HG03575 (cell line): ENCODE measurements around the gene CHST8.

Experiments
- ATAC-seq: cut with Tn5 transposase; IDR thresholded peaks from one replicate; pipeline ENCODE4 v1.9.1; 2021; ENCODE audit not compliant: unreplicated experiment, insufficient number of reproducible peaks, low FRiP score; ENCODE audit errors: extremely low read depth

Gene CHST8

DNA sequence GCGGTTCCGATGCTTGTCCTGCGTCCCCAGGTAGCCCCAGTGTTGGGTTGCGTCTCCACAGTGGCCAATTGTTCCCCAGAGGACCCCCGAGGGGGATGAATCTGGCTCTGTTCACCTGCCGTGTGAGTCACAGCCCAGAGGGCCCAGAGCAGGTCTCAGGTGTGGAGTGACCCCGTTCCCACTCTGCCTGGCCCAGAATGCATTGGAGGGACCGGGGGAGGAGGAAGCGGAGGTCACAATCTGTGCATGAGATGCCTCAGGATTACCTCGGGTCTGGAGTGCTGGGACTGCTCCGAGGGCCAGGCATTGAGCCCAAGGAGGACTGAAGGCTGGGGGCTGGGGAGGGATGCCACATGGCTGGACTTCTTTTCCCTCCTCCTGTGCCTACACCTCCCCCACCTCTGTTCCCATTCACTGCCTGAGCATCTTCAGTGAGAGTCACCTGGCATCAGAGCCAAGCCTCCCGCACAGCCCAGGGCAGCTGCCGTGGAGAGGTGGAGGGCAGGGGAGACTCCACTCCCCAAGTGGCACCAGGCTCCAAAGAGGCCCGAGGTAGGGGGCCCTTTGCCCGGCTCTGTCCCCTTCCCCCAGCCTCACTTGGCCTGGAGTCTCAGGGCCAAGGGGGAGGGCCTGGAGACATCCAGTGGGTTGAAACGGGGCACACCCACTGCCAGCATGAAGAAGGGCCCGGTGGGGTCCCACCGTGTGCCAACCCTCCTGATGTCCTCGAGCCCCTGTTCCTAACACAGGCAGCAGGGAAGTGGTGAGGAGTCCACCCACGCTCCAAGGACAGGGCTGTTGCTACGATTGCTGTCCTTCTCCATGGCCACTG lies 81.1 kb downstream of the CHST8 start:
- no peak for ATAC-seq

DNA sequence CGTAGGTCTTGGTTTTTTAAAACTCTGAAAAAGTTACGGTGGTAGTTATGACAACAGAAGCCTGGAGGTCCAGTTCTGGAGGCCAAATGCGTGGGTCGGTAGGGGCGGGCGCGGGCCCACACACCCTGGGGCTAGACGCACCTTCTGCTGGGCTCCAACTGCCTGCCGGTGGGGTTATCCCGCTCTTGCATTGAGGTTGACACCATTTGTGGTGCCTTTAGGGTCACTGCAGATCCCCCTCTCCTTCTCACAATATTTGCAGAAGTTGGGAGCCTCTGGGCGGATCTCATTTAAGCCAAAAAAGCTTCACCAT lies 81.6 kb downstream of the CHST8 start:
- ATAC-seq, result no peak

DNA sequence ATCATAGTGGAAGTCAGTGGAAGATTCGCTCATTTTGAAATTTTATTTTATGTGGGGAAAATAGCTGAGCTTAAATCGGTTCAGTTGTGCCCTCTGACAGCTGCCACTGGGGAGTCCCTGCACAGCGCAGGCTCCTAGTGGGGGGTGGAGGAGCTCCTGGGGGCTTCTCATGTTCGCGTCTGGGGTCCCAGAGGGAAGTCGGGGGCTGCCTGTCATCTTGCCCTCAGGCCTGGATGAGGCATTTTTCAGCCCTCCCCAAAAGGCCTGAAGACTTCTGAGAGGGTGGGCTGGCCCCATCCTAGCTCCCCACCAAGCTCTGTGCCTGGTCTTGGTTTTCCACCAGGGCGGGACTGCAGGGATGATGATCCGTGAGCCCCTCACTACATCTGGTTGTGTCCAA lies 82.1 kb downstream of the CHST8 start:
- ATAC-seq, result no peak

- ATAC-seq, result no peak
Observed at GRCh38 chr19:33704271-33704670, 82.5 kb downstream of the CHST8 start.

GRCh38 chr19:33705090-33705847 lies 83.5 kb downstream of the CHST8 start:
- no peak for ATAC-seq

DNA sequence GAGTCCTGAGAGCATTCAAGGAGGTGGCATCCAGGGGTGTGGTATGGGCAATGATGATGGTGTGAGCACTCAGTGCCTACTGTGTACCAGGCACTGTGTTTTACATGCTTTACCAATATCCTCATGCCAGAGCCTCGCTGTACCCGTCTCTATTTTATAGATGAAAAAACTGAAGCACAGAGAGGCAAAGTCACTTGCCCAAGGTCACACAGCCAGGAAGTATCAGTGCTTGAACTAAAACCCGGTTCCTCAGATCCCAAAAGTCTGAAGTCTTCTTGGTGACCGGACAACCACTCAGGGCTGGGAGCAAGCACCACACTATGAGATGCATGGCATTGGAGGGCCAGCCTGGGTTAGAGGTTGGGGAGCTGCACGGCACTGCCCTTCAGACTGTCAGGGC lies 84.1 kb downstream of the CHST8 start:
- ATAC-seq, result no peak

DNA sequence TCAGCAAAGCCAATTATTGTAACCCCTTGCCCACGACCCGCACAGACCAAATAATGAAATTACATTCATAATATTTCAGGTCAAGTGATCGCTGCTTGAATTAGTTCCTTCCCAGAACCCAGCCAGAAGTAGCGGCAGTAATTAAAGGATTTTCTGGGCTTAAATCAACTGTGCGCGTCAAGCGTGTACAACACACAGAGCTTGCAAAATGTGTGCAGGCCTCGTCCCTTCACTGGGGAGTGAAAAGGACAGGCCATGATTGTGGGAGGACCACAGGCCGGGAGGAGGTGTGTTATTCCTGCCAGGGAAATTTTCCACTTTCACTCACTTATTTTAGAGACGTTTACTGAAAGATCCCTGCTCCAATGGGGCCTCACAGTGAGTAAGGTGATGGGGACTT lies 84.9 kb downstream of the CHST8 start:
- no peak for ATAC-seq

DNA sequence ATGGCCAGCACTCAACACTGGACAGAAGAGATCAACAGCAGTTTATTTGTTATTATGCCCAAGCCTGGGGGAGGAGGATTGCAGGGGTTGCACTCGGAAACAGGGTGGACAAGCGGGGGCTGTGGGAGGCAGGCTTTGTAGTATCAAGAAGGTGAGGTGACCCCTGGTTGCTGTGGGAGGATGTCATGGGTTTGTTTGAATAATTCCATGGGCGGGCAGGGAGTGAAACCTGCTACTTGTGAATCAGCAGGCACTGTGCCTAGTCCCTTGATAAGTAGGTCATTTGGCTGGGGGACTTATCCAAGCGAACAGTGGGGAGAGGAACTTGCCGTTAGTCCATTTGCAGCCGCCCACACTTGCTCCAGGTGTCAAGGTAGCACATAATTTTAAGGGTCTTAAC lies 90.5 kb downstream of the CHST8 start:
- no peak for ATAC-seq

- ATAC-seq, result no peak
Observed at GRCh38 chr19:33713194-33713593, 91.4 kb downstream of the CHST8 start.

GRCh38 chr19:33714149-33714548 lies 92.4 kb downstream of the CHST8 start:
- no peak for ATAC-seq

DNA sequence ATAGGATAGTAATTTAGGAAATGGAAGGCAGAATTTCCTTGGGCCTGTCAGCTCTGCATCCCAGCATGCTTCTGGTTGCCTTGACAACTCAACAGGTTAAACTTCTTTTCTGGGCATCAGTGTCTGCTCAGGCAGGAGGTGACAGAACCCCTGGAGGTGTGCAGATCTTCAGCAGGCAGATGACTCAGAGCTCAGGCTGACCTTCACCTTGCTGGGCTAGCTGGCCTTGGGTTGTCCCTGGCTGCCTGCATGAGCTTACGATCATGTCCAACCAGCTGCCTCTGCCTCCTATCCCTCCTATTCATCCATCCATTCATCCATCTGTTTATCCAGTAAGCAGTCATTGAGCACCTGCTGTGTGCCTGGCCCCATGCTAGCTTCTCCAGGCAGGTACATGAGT lies 93.7 kb downstream of the CHST8 start:
- no peak for ATAC-seq

GRCh38 chr19:33717878-33718277 lies 96.1 kb downstream of the CHST8 start:
- no peak for ATAC-seq

- ATAC-seq, result no peak
Observed at GRCh38 chr19:33718651-33719254, 97.0 kb downstream of the CHST8 start.

DNA sequence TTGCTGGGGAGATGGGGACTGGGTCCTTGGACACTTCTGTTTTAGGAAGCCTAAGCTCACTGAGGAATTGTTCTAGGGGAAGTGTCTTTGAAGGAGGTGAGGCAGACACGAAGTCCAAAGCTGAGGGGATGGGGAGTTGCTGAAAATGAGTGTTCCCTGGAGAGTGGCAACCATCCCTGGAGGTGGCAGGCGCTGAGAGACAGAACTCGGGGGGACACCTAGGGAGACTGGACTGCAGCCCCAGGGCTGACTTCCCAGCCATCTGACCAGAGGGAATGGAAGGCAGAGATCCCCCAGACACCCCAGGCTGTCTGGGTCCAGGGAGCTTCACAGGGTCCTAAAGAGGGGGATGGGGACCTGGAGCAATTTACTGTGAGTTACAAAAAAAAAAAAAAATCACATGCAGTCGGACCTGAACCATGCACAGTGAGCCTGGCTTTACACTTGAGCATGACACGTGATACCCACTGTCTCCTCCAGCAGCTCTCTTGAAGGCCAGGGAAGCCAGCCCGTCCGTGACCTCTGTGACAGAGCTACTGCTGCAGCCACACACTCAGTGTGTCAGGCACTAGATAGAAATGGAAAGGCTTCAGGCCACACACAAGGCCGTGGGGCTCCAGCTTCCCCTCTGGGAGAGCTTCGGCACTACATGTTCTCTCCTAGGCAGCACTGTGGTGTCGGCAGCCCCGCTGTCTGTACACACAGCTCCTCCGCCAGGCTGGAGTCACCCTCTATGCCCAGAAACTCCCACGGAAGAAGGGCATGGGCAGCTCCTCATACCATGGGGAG lies 97.8 kb downstream of the CHST8 start:
- ATAC-seq, result no peak

- ATAC-seq, result no peak
Observed at GRCh38 chr19:33720155-33720493, 98.4 kb downstream of the CHST8 start.

DNA sequence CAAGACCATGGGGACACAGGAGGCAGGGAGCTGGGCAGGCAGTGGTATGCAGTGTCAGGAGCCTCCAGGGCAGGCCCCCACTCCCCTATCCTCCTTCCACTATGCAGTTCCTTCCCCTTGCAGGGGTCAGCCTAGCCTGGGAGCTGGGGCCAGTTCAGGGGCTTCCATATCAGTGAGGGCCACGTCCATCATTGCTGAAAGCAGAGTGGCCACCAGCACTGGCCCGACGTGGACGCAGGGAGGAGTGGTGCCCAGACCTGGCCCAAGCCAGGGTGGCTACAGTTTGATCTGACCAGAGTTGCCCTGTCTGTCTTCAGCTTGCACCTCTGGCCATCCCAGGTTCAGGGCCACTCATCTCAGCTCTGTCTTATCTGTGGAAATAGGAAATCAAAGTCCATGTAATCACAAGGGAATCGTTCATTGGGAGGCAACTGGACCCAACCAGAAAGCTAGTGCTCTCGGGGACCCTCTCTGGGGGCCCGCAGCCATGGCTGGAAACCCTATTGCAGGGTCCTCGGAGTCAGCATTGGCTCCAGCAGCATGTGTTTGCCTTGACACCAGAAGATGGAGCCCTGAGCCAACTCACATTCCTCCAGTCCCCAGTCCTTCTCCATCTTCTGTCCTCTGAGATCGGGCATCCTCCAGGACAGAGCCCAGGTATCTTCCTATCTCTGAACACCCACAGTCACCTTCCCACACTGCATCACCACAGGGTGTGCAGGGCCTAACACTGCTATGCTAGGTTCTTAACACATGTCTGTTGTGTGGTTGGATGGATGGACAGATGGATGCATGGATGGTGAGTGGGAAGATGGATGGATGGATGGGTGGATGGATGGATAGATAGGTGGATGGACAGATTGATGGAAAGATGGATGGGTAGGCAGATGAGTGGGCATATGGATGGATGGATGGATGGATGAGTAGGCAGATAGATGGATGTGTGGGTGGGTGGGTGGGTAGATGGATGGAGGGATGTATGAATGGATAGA lies 99.2 kb downstream of the CHST8 start:
- ATAC-seq, result no peak

- no peak for ATAC-seq
Observed at GRCh38 chr19:33721735-33722297, 100.1 kb downstream of the CHST8 start.
